ENCODE results near the gene CTSO. TPM values are rescaled to one million over a fixed set of nuclear protein-coding genes. Genes with fewer than 3 reads are reported as not detected.

Gene CTSO
- total and polyA plus RNA-seq, 2 donors (not counting 3 experiments of a cell fraction or from before 2014, with no cell fraction given), result 7.9 to 8.5 TPM

- dilution Hi-C loops (cut with MboI; ENCODE audit: extremely low pct_ligation_motif_present, low sequenced_read_pairs), result no loop called here
- H3K4me2 ChIP-seq (ENCODE audit: insufficient read depth, low read length), result no peak overlapping the region
- H3K9me1 ChIP-seq (replicated peaks; ENCODE audit: control insufficient read depth, extremely low read depth, insufficient read depth, low read length), result no peaks in the 10 kb centered on the region
- ChIA-PET POLR2A (no interaction called here), CTCF (no interaction called here)
- no TSS peak for BruUV-seq (replicated peaks)
- TF ChIP-seq POLR2AphosphoS5 (IDR thresholded peaks at IDR 0.05; ENCODE audit: insufficient read depth, low read depth, low read length) (no peak), EZH2 (IDR thresholded peaks at IDR 0.05; ENCODE audit: borderline replicate concordance, low read depth, low read length, severe bottlenecking) (no peak), MYC (IDR thresholded peaks at IDR 0.05; ENCODE audit: low read depth, low read length) (no peak), GATA2 (IDR thresholded peaks at IDR 0.05; ENCODE audit: insufficient read depth, insufficient read length, low read depth, low read length) (no peak), FOS (IDR thresholded peaks at IDR 0.05; ENCODE audit: borderline replicate concordance, insufficient read depth, low read length) (no peak), CTCF (IDR thresholded peaks at IDR 0.05; ENCODE audit: extremely low read depth in 1 of 2, insufficient read depth in 1 of 2, low read depth in 1 of 2, low read length in 2 of 2) (no peak), JUN (IDR thresholded peaks at IDR 0.05; ENCODE audit: borderline replicate concordance, insufficient read depth, insufficient read length, low read depth) (no peak), MAX (IDR thresholded peaks at IDR 0.05; ENCODE audit: insufficient read depth, insufficient read length) (no peak), POLR2A (IDR thresholded peaks at IDR 0.05; ENCODE audit: low read depth, low read length) (no peak)
- H3K4me3 ChIP-seq (replicated peaks in 1 of 3; ENCODE audit: insufficient read depth in 1 of 3, low read depth in 1 of 3, low read length in 3 of 3), result no peak overlapping the region
- H3K9ac ChIP-seq (replicated peaks; ENCODE audit: extremely low read depth, insufficient read depth, low read length), result no peak overlapping the region
- no peak for FAIRE-seq
- intact Hi-C loops (cut with micrococcal nuclease), result no loop called here
- no peaks in the 10 kb centered on the region for H3K9me3 ChIP-seq (replicated peaks; ENCODE audit: control insufficient read depth, insufficient read depth, low read length)
- H2AFZ ChIP-seq (ENCODE audit: low read depth, low read length), result no peak overlapping the region
- H3K27ac ChIP-seq (ENCODE audit: insufficient read depth, low read depth, low read length), result no peak overlapping the region
- H3K27me3 ChIP-seq (ENCODE audit: control insufficient read depth in 2 of 2, insufficient read depth in 2 of 2, low read length in 2 of 2), result no peaks in the 10 kb centered on the region
- no peaks in the 10 kb centered on the region for H3K79me2 ChIP-seq (ENCODE audit: control insufficient read depth, insufficient read depth, low read length)
- H3K4me1 ChIP-seq (ENCODE audit: control insufficient read depth, extremely low read depth, insufficient read depth, low read length), result no peaks in the 10 kb centered on the region
- DNase-seq (ENCODE audit: low read depth, low spot score), result no peak
- no peaks in the 10 kb centered on the region for H4K20me1 ChIP-seq (replicated peaks; ENCODE audit: control insufficient read depth, extremely low read depth, insufficient read depth, low read length)
- H3K36me3 ChIP-seq (ENCODE audit: control insufficient read depth in 2 of 2, extremely low read depth in 1 of 2, insufficient read depth in 2 of 2, low read length in 2 of 2), result no peaks in the 10 kb centered on the region
Observed at GRCh38 chr4:155946486-155946885, 7.2 kb downstream of the CTSO start.

Measured in endothelial cell of umbilical vein (primary cell).